ENCODE data around the gene FAM13A.

GRCh38 chr4:88809101-88809500, 247.9 kb downstream of the FAM13A start:
- TF ChIP-seq, protein P1, sequence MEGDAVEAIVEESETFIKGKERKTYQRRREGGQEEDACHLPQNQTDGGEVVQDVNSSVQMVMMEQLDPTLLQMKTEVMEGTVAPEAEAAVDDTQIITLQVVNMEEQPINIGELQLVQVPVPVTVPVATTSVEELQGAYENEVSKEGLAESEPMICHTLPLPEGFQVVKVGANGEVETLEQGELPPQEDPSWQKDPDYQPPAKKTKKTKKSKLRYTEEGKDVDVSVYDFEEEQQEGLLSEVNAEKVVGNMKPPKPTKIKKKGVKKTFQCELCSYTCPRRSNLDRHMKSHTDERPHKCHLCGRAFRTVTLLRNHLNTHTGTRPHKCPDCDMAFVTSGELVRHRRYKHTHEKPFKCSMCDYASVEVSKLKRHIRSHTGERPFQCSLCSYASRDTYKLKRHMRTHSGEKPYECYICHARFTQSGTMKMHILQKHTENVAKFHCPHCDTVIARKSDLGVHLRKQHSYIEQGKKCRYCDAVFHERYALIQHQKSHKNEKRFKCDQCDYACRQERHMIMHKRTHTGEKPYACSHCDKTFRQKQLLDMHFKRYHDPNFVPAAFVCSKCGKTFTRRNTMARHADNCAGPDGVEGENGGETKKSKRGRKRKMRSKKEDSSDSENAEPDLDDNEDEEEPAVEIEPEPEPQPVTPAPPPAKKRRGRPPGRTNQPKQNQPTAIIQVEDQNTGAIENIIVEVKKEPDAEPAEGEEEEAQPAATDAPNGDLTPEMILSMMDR (conservative IDR thresholded peaks at IDR 0.05; ENCODE audit: low read depth, low read length): no peak
- TF ChIP-seq NFE2L2 (IDR thresholded peaks at IDR 0.05; ENCODE audit: low read depth, low read length): no peak
- no peak for TF ChIP-seq POLR2A (IDR thresholded peaks at IDR 0.05; ENCODE audit: low read depth, low read length)
- no peak for TF ChIP-seq RAD21 (IDR thresholded peaks at IDR 0.05; ENCODE audit: low read length)
- no peak for TF ChIP-seq MAFK (IDR thresholded peaks at IDR 0.05; ENCODE audit: low read depth, low read length)
- TF ChIP-seq CEBPB (IDR thresholded peaks at IDR 0.05; ENCODE audit: low read depth, low read length): no peak
- no peak for TF ChIP-seq CHD1 (IDR thresholded peaks at IDR 0.05; ENCODE audit: low read depth, low read length)
- TF ChIP-seq, protein P2, sequence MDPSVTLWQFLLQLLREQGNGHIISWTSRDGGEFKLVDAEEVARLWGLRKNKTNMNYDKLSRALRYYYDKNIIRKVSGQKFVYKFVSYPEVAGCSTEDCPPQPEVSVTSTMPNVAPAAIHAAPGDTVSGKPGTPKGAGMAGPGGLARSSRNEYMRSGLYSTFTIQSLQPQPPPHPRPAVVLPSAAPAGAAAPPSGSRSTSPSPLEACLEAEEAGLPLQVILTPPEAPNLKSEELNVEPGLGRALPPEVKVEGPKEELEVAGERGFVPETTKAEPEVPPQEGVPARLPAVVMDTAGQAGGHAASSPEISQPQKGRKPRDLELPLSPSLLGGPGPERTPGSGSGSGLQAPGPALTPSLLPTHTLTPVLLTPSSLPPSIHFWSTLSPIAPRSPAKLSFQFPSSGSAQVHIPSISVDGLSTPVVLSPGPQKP (IDR thresholded peaks at IDR 0.05; ENCODE audit: borderline replicate concordance, low read depth, low read length): no peak
- no peak for TF ChIP-seq RCOR1 (IDR thresholded peaks at IDR 0.05; ENCODE audit: insufficient replicate concordance, low read length)
- TF ChIP-seq FOS (IDR thresholded peaks at IDR 0.05; ENCODE audit: low read depth, low read length): no peak
- no peak for TF ChIP-seq MAZ (IDR thresholded peaks at IDR 0.05; ENCODE audit: borderline replicate concordance, low read depth, low read length)

Measured in IMR-90 (cell line).